H9 (cell line): ENCODE data around the gene TFRC. TPM values are rescaled to one million over a fixed set of nuclear protein-coding genes. Genes with fewer than 3 reads are reported as not detected.

Source experiments
- DNase-seq: peaks from one replicate; pipeline ENCODE4 v3.0.0-alpha.2; 2017
- H2AFZ ChIP-seq: one replicate; pipeline ENCODE4 v1.6.1; 2013; ENCODE audit warnings: mild to moderate bottlenecking, low read length, control low read depth, moderate library complexity
- H2AK5ac ChIP-seq: 2 replicates; pipeline ENCODE4 v1.6.1; 2013; ENCODE audit warnings: low read length, control low read depth, mixed read lengths; ENCODE audit not compliant: insufficient read length
- H2BK120ac ChIP-seq: one replicate; pipeline ENCODE4 v1.6.1; 2013; ENCODE audit warnings: low read depth, mild to moderate bottlenecking, low read length, control low read depth, inconsistent platforms; ENCODE audit not compliant: poor library complexity, severe bottlenecking
- H2BK12ac ChIP-seq: 2 replicates; pipeline ENCODE4 v1.6.1; 2013; ENCODE audit warnings: low read length, control low read depth, mixed read lengths, low read depth; ENCODE audit not compliant: insufficient read length
- H2BK15ac ChIP-seq: 2 replicates; pipeline ENCODE4 v1.6.1; 2013; ENCODE audit warnings: low read depth, low read length, control low read depth
- H2BK20ac ChIP-seq: one replicate; pipeline ENCODE4 v1.6.1; 2013; ENCODE audit warnings: low read depth, mild to moderate bottlenecking, low read length, control low read depth, inconsistent platforms; ENCODE audit not compliant: poor library complexity, severe bottlenecking
- H2BK5ac ChIP-seq: 2 replicates; pipeline ENCODE4 v1.6.1; 2013; ENCODE audit warnings: low read length, control low read depth, mixed read lengths; ENCODE audit not compliant: insufficient read length
- H3K14ac ChIP-seq: 2 replicates; pipeline ENCODE4 v1.6.1; 2013; ENCODE audit warnings: low read length, control low read depth; ENCODE audit not compliant: insufficient read depth
- H3K18ac ChIP-seq: 2 replicates; pipeline ENCODE4 v1.6.1; 2013; ENCODE audit warnings: low read depth, mild to moderate bottlenecking, mixed read lengths, low read length, control low read depth; ENCODE audit not compliant: insufficient read length
- H3K23ac ChIP-seq: 2 replicates; pipeline ENCODE4 v1.6.1; 2013; ENCODE audit warnings: low read length, control low read depth, mixed read lengths, low read depth; ENCODE audit not compliant: insufficient read length
- H3K23me2 ChIP-seq: 2 replicates; pipeline ENCODE4 v1.6.1; 2013; ENCODE audit warnings: low read depth, mild to moderate bottlenecking, mixed read lengths, low read length, control low read depth; ENCODE audit not compliant: insufficient read length, poor library complexity, severe bottlenecking
- H3K27ac ChIP-seq: 2 replicates; pipeline ENCODE4 v1.5.1; 2013; ENCODE audit warnings: low read length, control low read depth, mixed read lengths, low read depth; ENCODE audit not compliant: insufficient read length
- H3K27me3 ChIP-seq: 2 replicates; pipeline ENCODE4 v1.6.1; 2013; ENCODE audit warnings: low read length, control low read depth, inconsistent platforms; ENCODE audit not compliant: insufficient read depth
- H3K4ac ChIP-seq: 2 replicates; pipeline ENCODE4 v1.6.1; 2013; ENCODE audit warnings: low read depth, mild to moderate bottlenecking, control low read depth, inconsistent platforms, low read length, moderate library complexity
- H3K4me1 ChIP-seq: 2 replicates; pipeline ENCODE4 v1.6.1; 2013; ENCODE audit warnings: low read length, control low read depth, inconsistent platforms; ENCODE audit not compliant: insufficient read depth
- H3K4me2 ChIP-seq: 2 replicates; pipeline ENCODE4 v1.6.1; 2013; ENCODE audit warnings: low read length, control low read depth, mixed read lengths; ENCODE audit not compliant: insufficient read length, insufficient read depth
- H3K56ac ChIP-seq: 2 replicates; pipeline ENCODE4 v1.6.1; 2013; ENCODE audit warnings: low read depth, mild to moderate bottlenecking, mixed read lengths, low read length, control low read depth; ENCODE audit not compliant: insufficient read length
- H3K79me1 ChIP-seq: 2 replicates; pipeline ENCODE4 v1.6.1; 2013; ENCODE audit warnings: low read depth, mild to moderate bottlenecking, moderate library complexity, low read length, control low read depth, inconsistent platforms; ENCODE audit not compliant: insufficient read depth, poor library complexity, severe bottlenecking
- H3K79me2 ChIP-seq: 2 replicates; pipeline ENCODE4 v1.6.1; 2013; ENCODE audit warnings: low read length, control low read depth, inconsistent platforms; ENCODE audit not compliant: insufficient read depth
- H3K9ac ChIP-seq: 2 replicates; pipeline ENCODE4 v1.6.1; 2013; ENCODE audit warnings: low read length, control low read depth, mixed read lengths; ENCODE audit not compliant: insufficient read length; ENCODE audit errors: extremely low read depth
- H3K9me3 ChIP-seq: one replicate; pipeline ENCODE4 v1.6.1; 2013; ENCODE audit warnings: low read depth, low read length, inconsistent platforms; ENCODE audit not compliant: control insufficient read depth
- H3T11ph ChIP-seq: one replicate; pipeline ENCODE4 v1.6.1; 2013; ENCODE audit warnings: mild to moderate bottlenecking, low read length, control low read depth, inconsistent platforms
- H4K20me1 ChIP-seq: one replicate; pipeline ENCODE4 v1.6.1; 2013; ENCODE audit not compliant: control insufficient read depth, insufficient read length, insufficient read depth
- H4K5ac ChIP-seq: 2 replicates; pipeline ENCODE4 v1.6.1; 2013; ENCODE audit warnings: low read depth, mild to moderate bottlenecking, mixed read lengths, low read length, control low read depth; ENCODE audit not compliant: insufficient read length
- H4K8ac ChIP-seq: replicated peaks from 2 replicates; pipeline ENCODE4 v1.6.1; 2013; ENCODE audit warnings: low read length, control low read depth, mixed read lengths, low read depth; ENCODE audit not compliant: insufficient read length
- H4K91ac ChIP-seq: 2 replicates; pipeline ENCODE4 v1.6.1; 2013; ENCODE audit warnings: low read depth, mild to moderate bottlenecking, moderate library complexity, mixed read lengths, low read length, control low read depth; ENCODE audit not compliant: insufficient read length
- H3K27ac Mint-ChIP-seq, 3 experiments: 2 replicates in 2 of 3; 3 replicates in 1 of 3; pipeline ENCODE4 v1.8.0; 2020 to 2021; ENCODE audit warnings: mixed read lengths in 3 of 3, mild to moderate bottlenecking in 1 of 3, moderate library complexity in 1 of 3
- H3K27me3 Mint-ChIP-seq: 2 replicates; pipeline ENCODE4 v1.8.0; 2021; ENCODE audit warnings: low read depth, mild to moderate bottlenecking, moderate library complexity, mixed read lengths
- H3K36me3 Mint-ChIP-seq, 3 experiments: 2 replicates in 2 of 3; 3 replicates in 1 of 3; pipeline ENCODE4 v1.8.0; 2020 to 2021; ENCODE audit warnings: low read depth in 3 of 3, mixed read lengths in 3 of 3; ENCODE audit not compliant: insufficient read depth in 1 of 3
- H3K4me1 Mint-ChIP-seq, 2 experiments: 2 replicates each; pipeline ENCODE4 v1.8.0; 2020; ENCODE audit warnings: mixed read lengths in 2 of 2
- H3K4me3 Mint-ChIP-seq, 2 experiments: 2 replicates in 1 of 2; 3 replicates in 1 of 2; pipeline ENCODE4 v1.8.0; 2020 to 2021; ENCODE audit warnings: mild to moderate bottlenecking in 2 of 2, mixed read lengths in 2 of 2, moderate library complexity in 1 of 2
- H3K9me3 Mint-ChIP-seq, 2 experiments: 2 replicates in 1 of 2; 3 replicates in 1 of 2; pipeline ENCODE4 v1.8.0; 2020; ENCODE audit warnings: mild to moderate bottlenecking in 2 of 2, mixed read lengths in 2 of 2, moderate library complexity in 1 of 2
- CTCF ChIP-seq: fragments of 200-600 bp; sonication (generic); conservative IDR thresholded peaks from 3 replicates; pipeline ENCODE4 v1.8.0; 2021; ENCODE audit warnings: antibody characterized with exemption, mild to moderate bottlenecking
- WGBS: extraction: QIAGEN DNeasy Blood & Tissue Kit; methylation state at CpG from one replicate; pipeline ENCODE4 v1.1.7; 2013; ENCODE audit warnings: missing lambda C conversion rate, low lambda C conversion rate, mixed read lengths; ENCODE audit not compliant: insufficient read length; ENCODE audit errors: extremely low coverage; 5-methylcytosine and 5-hydroxymethylcytosine counted together
- total RNA-seq: library from RNA; stranded (reverse); gene quantifications from 2 replicates; pipeline ENCODE4 v1.2.1, GENCODE V29; 2021

The TFRC gene
- total RNA-seq, 1 experiment from 2014 or later, result 135 TPM

DNA sequence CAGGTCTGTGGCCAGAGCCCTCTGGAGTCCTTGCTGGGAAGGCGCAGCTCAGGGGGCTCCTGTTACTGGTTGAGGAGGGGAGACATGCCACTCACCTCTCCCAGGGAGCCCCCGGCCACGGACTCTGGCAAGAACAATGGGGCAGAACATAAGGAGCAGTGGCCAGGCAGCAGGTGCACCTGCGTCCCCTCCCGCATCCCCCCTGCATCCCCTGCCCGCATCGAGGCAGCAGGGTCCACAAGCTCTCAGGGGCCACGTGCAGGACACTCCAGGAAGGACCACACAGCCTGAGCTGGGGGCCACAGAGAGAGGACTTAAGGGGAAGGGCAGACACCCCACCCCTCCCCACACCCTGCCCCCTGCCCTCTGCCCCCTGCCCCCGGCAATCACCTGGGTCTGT, 73.0 kb downstream of the TFRC start:
- H3K9me3 Mint-ChIP-seq, result peaks cover 2 to 6% of the 10 kb centered on the region in 2 experiments; a peak in 3 of 5 replicates
- no peak overlapping the region for H3K4me2 ChIP-seq
- DNase-seq, result no peak
- no peak overlapping the region for H2BK20ac ChIP-seq
- no peak overlapping the region for H3K27ac Mint-ChIP-seq
- no peak overlapping the region for H3T11ph ChIP-seq
- no peak overlapping the region for H2BK5ac ChIP-seq
- WGBS, result no CpG with 5 or more reads among the region's 9 CpGs
- H3K9me3 ChIP-seq, result no peaks in the 10 kb centered on the region
- H3K4me1 ChIP-seq, result no peaks in the 10 kb centered on the region
- no peak overlapping the region for H2AK5ac ChIP-seq
- H4K91ac ChIP-seq, result no peak overlapping the region
- peaks cover 4% of the 10 kb centered on the region for H3K27me3 Mint-ChIP-seq
- H3K79me1 ChIP-seq, result no peaks in the 10 kb centered on the region
- no peak overlapping the region for H3K9ac ChIP-seq
- H3K56ac ChIP-seq, result no peak overlapping the region
- no peak overlapping the region for H3K4me3 Mint-ChIP-seq
- no peaks in the 10 kb centered on the region for H4K20me1 ChIP-seq
- H4K8ac ChIP-seq, result no peak overlapping the region
- no peak overlapping the region for H2BK120ac ChIP-seq
- no peak overlapping the region for H3K23ac ChIP-seq
- no peaks in the 10 kb centered on the region for H3K36me3 Mint-ChIP-seq
- TF ChIP-seq CTCF, result no peak
- no peak overlapping the region for H3K27ac ChIP-seq
- no peaks in the 10 kb centered on the region for H3K4me1 Mint-ChIP-seq
- no peaks in the 10 kb centered on the region for H3K27me3 ChIP-seq
- H2BK12ac ChIP-seq, result no peak overlapping the region
- H3K4ac ChIP-seq, result no peak overlapping the region
- no peak overlapping the region for H3K14ac ChIP-seq
- no peak overlapping the region for H3K18ac ChIP-seq
- H3K79me2 ChIP-seq, result no peaks in the 10 kb centered on the region
- H2AFZ ChIP-seq, result no peak overlapping the region
- no peak overlapping the region for H2BK15ac ChIP-seq
- no peaks in the 10 kb centered on the region for H3K23me2 ChIP-seq
- H4K5ac ChIP-seq, result no peak overlapping the region
